PFSK-1 (cell line): Measurements from ENCODE around the gene SEC14L5.

Experiments
- FOXP2 ChIP-seq: optimal IDR thresholded peaks from 2 replicates; pipeline ENCODE3; 2011; ENCODE audit warnings: borderline replicate concordance, control low read depth, inconsistent platforms; ENCODE audit not compliant: insufficient read depth; ENCODE audit errors: extremely low read length, extremely low read depth
- POLR2AphosphoS5 ChIP-seq: IDR thresholded peaks from 2 replicates; pipeline ENCODE4 v1.6.1; 2012; ENCODE audit warnings: low read depth, mild to moderate bottlenecking, control low read depth, low read length, moderate library complexity
- SIN3A ChIP-seq: IDR thresholded peaks from 2 replicates; pipeline ENCODE4 v1.6.1; 2012; ENCODE audit warnings: mild to moderate bottlenecking, low read length, moderate library complexity, borderline replicate concordance; ENCODE audit not compliant: insufficient read depth
- TAF1 ChIP-seq: IDR thresholded peaks from 2 replicates; pipeline ENCODE4 v1.6.1; 2012; ENCODE audit warnings: low read length, control low read depth, borderline replicate concordance; ENCODE audit not compliant: insufficient read depth
- TF ChIP-seq, protein P1 (sequence below), 2 experiments: IDR thresholded peaks; 2 replicates each; pipeline versions ENCODE4 v1.6.1 to v1.8.0; 2011 to 2012; ENCODE audit warnings: low read depth in 2 of 2, low read length in 2 of 2, control low read depth in 1 of 2, inconsistent platforms in 1 of 2, mild to moderate bottlenecking in 1 of 2, moderate library complexity in 1 of 2; ENCODE audit not compliant: insufficient read depth in 1 of 2

DNA sequence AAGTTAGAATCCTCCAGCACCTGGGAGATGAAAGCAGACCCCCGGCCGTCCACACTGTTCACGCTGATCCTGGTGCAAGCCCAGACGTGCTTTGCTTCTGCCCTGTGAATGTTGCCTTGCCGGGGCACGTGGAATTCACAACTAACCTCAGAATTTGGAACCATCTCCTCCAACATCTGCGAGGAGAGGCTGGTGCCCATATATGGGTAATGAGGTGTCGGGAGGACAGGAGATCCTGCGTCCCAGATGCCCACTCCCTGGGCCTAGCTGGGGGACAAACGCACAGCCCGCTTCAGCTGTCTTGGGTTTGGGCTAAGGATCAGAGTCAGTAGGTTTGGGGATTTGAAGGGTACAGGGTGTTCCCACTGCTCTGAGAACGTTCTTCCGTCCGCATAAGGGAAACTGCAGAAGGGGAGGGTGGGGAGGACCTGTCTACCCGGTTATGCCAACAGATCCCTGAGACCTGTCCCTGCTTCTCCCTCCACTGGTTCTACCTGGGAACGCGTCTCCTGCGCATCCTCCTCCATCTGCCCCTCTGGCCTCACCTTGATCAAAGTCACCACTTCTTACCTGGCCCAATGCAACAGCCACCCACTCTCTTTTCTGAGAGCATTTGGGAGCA lies 35.3 kb upstream of the SEC14L5 start:
- TF ChIP-seq POLR2AphosphoS5 (no peak), FOXP2 (no peak), TAF1 (no peak), SIN3A (no peak)
- TF ChIP-seq, protein P1, sequence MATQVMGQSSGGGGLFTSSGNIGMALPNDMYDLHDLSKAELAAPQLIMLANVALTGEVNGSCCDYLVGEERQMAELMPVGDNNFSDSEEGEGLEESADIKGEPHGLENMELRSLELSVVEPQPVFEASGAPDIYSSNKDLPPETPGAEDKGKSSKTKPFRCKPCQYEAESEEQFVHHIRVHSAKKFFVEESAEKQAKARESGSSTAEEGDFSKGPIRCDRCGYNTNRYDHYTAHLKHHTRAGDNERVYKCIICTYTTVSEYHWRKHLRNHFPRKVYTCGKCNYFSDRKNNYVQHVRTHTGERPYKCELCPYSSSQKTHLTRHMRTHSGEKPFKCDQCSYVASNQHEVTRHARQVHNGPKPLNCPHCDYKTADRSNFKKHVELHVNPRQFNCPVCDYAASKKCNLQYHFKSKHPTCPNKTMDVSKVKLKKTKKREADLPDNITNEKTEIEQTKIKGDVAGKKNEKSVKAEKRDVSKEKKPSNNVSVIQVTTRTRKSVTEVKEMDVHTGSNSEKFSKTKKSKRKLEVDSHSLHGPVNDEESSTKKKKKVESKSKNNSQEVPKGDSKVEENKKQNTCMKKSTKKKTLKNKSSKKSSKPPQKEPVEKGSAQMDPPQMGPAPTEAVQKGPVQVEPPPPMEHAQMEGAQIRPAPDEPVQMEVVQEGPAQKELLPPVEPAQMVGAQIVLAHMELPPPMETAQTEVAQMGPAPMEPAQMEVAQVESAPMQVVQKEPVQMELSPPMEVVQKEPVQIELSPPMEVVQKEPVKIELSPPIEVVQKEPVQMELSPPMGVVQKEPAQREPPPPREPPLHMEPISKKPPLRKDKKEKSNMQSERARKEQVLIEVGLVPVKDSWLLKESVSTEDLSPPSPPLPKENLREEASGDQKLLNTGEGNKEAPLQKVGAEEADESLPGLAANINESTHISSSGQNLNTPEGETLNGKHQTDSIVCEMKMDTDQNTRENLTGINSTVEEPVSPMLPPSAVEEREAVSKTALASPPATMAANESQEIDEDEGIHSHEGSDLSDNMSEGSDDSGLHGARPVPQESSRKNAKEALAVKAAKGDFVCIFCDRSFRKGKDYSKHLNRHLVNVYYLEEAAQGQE (IDR thresholded peaks at IDR 0.05; ENCODE audit: insufficient read depth in 1 of 2, low read depth in 2 of 2, low read length in 2 of 2), result no peak
